ENCODE results near the gene ARHGAP4.
A peak's percentile ranks its signal among the peaks of the same experiment; 100 is the strongest.

Gene ARHGAP4

DNA sequence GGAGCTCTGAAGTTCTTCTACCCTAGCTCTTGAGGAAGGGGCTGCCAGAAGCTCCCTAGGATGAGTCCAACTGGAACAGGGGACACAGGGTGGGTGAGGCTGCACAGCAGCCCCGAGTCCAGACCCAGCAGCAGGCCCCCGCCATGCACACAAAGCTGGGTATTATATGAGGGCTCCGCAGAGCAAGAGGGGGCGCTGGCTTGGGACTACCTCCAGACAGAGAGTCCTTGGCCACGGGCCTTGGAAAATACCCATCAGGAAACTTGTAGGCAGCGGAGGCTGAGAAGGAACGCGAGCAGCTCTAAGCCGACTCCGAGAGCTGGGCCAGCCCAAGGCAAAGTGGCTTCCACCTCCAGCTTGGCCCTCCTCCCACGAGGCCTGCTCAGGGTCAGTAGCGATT is 37.5 kb upstream of the ARHGAP4 start:
- DNase-seq (ENCODE audit: low read depth) = no peak

DNA sequence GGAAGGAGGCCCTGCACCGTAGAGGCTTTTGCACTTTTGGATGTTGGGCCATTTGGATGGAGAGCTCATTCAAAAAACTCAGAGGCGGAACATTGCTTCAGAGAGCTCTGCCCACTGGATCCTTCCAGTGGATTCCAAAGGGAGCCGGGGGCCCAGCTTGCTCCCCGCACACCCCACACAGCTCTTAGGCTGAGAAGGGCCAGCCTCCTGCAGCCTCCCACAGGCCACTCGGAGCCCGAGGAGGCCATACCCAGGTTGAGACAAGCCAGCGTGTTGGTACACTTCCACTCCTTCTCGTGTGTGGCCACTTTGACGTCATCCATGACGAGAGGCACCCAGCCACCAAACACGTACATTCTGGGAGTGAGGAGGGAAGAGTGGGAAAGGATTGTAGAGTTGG is 35.2 kb upstream of the ARHGAP4 start:
- DNase-seq (ENCODE audit: low read depth) = no peak

DNA sequence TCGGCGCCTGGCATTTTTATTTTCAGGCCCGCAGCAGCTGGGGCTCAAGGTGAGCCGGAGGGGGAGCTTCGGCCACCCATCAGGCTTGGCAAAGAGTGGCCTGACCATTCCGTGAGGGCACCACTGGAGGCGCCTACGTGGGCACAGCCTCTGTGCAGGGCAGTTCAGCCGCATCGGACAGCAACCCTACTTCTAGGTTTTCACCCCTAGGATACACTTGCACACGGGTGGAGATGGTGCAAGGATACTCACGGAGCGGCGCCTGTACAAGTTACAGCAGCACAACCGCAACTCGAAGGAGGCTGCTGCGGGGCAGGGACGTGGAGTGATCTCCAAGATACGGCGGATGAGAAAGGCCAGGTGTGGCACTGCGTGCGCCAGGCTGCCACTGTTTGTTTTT is 34.7 kb upstream of the ARHGAP4 start:
- DNase-seq (ENCODE audit: low read depth) = no peak

- no peak for DNase-seq (ENCODE audit: low read depth)
These were observed 34.0 kb upstream of the ARHGAP4 start for GRCh38 chrX:153960077-153960476.

GRCh38 chrX:153959649-153960048 is 33.6 kb upstream of the ARHGAP4 start:
- no peak for DNase-seq (ENCODE audit: low read depth)

- no peak for DNase-seq (ENCODE audit: low read depth)
These were observed 32.5 kb upstream of the ARHGAP4 start for GRCh38 chrX:153958605-153959004.

GRCh38 chrX:153957224-153957623 is 31.2 kb upstream of the ARHGAP4 start:
- DNase-seq (ENCODE audit: low read depth) = no peak

DNA sequence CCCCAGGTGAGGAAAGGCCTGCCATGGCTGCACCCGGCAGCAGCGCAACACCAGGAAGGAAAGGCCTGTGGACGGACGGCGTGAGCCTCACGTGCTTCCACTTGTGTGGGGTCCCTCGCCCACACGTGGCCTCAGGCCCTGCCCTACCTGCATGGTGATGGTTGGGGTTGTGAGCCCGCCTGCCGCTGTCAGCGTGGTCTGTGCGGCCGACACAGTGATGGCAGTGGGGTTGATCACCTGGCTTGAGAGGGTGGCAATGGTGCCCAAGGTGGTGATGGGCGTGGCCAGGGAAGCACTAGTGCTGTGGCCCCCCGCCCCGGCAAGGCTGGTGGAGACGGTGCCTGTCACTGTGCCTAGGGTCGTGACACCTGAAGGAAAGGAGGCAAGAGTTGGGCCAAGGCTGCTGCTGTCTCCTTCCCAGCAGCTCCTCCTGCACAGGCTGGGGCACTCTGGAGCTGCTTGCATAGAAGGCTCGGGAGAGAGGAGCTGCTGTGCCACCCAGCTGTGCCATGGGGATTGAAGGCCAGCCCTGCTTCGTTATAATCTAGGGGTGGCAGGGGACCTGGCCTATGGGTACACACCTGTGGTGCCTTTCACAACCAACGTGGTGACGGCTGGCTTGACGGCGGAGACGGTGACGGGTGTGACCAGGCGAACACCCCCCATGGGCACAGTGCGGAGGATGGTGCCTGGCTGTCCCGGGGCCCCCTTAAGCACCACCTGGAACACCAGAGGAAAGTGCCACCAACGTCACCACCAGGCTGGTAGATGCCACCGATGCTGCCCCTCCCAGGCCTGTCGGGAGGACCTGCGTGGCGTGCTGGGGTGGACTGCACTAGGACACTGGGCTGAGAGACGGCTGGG is 30.2 kb upstream of the ARHGAP4 start:
- DNase-seq (ENCODE audit: low read depth) = no peak

GRCh38 chrX:153955228-153955732 is 29.2 kb upstream of the ARHGAP4 start:
- no peak for DNase-seq (ENCODE audit: low read depth)

DNA sequence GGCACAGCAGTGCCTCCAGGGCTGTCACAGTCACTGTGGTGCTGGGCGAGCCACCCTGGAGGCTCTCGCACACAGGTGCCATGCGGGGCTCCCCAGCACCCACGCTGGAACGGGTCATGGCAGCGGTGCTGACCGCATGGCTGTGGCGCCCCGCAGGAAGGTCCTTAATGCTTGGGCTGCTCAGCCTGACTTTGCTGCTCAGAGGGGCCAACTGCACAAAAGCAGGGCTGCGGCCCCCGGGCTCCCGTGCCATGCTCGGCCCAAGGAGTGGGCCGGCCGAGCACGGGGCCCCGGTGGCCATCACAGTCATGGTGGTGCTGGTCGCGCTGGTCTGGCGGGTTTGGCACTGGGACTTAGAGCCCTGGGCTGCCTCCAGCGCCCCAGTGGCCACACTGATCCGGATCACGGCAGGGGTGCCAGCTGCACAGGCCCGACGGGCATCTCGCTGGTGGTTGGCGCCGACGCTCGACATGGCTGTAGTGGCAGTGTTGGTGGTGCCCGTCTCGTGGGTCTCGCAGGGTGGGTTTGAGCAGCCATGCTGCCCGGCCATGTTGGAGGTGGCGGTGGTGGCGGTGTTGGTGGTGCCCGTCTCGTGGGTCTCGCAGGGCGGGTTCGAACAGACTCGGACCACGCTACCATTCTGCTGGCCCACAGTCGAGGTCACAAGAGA is 28.6 kb upstream of the ARHGAP4 start:
- DNase-seq (ENCODE audit: low read depth) = no peak

DNA sequence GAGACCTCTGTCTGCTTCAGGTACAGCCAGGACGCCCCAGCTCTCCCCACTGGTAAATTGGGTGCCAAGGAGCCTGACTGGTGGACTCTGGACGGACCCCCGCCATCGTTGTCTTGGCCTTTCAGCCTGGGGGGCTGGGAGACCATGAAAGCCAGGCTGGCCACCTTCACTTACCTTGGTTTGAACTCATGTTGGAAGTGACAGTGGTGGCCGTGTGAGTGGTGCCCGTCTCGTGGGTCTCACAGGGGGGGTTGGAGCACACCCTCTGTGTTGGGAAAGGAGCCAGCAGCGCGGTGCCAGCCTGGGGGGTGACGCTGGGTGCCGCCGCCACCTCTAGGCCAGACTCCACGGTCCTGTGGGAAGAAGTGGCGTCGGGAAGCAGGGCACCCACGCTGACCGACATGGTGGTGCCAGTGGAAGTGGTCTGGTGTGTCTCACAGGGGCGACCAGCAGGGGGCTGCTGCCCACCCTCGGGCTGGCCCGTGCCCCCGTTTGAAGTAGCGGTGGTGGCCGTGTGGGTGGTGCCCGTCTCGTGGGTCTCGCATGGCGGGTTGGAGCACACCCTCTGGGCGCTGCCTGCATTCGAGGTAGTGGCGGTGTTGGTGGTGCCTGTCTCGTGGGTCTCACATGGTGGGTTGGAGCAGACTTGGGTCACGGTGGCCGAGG is 28.0 kb upstream of the ARHGAP4 start:
- DNase-seq (ENCODE audit: low read depth) = no peak

DNA sequence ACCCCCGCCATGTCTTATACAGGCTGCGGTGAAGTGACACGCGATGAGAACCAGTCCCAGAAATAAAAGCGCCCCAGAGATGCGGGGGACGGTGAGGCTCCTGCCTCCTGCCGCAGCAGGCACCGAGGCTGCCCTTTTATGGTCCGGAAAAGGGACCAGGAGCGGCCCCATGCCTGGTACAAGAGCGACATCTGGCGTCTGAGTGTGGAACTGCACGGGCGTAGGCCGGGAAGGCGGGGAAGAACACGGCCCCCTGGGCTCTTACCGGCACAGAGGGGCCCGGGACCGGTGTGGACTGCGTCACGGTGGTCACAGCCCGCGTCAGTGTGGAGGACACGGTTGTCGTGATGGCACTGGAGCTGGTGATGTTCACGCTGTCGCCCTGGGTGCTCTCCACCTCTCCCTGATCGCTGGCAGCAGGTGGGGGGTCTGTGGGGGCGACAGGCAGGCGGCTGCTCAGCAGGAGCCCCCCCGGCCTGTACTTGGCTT is 27.3 kb upstream of the ARHGAP4 start:
- DNase-seq (ENCODE audit: low read depth) = peak; percentile 34

- no peak for DNase-seq (ENCODE audit: low read depth)
These were observed 26.4 kb upstream of the ARHGAP4 start for GRCh38 chrX:153952373-153953026.

DNA sequence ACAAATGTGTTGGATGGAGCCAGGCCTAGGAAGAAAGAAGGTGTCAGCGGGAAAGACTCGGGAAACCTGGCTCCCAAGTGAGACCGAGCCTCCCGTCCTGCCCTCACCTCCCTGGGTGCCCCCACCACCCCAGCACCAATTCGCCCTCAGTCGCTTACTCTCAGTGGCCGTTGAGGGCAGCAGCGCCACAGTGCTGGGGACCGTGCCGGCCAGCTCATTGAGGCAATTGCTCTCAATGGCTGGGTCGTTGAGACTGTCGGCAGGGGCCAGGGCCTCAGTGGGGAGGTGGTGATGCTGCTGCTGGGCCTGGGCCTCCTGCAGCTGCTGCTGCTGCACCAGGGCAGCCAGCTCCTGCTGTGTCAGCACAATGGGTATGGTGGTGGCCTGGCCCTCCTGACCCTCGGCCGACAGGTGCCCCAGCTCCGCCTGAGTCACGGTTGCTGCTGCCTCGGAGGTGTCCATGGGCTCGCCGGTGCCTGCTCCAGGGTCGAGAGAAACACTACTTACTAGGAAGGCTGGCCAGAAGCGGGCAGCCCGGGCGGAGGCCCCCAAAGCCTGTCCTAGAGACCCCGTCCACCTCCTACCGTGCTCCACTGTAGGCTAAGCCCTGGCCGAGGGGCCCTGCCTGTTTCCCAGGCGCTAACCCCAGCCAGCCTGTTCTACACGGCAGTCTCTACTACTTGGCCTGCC is 25.8 kb upstream of the ARHGAP4 start:
- DNase-seq (ENCODE audit: low read depth) = no peak

DNA sequence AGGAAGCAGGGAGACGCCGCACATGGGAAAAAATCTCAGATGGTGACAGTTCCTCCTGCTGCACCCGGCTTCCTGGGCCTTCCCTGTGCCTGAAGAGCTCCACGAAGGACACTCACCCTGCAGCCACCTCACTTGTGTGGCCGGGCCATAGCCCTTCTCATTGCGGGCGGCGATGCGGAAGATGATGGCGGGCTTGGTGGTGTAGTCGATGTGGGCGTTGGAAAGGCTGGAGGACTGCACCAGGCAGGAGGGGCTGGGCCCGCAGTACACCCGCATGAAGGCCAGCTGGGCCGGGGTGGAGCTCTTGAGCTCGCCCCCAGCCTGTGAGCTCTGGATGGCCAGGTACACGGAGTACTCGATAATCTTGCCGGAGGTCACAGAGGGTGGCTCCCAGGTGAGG is 24.1 kb upstream of the ARHGAP4 start:
- DNase-seq (ENCODE audit: low read depth) = no peak

DNA sequence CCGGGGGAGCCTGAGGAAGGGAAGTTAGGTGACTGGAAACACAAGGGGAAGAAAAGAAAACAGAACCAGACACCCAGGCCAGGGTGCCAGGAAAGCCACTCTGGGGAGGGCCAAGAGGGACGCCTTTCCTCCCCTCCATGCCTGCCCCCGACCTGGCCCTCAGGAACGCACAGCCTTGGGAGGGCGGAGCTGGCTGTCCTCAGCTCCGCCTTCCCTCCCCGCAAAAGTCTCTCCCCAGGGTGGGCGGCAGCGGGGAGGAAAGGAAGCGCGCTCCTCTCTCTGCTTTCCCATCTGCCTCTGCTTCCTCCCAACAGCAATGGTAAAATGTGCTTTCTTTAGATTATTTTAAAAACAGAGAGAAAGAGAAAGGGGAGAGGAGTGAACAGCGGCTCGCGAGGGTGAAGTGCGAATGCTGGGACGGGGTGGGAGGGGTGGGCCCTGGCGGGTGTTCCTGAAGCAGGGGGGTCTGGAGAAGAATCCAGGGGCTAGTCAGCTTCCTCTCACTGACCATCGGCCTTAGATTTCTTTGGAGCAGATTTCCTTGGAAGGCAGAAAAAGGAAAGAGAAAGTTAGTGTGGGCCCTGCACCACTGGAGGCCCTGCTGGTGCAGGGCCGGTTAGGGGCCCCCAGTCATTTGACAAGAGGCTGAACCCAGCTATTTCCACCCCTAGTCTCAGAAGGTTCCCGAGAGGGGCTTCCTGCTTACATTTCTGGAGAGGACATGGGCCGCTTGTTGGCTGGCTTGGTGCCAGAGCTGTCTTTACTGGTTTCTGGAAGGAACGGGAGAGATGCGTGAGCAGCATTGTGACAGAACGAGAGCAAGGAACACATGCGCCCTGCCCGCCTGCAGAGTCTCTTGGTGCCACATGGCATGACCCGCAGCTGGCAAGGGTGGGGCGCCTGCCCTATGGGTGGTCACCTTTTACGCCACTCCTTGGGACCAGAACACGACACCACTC is 23.1 kb upstream of the ARHGAP4 start:
- DNase-seq (ENCODE audit: low read depth) = no peak

DNA sequence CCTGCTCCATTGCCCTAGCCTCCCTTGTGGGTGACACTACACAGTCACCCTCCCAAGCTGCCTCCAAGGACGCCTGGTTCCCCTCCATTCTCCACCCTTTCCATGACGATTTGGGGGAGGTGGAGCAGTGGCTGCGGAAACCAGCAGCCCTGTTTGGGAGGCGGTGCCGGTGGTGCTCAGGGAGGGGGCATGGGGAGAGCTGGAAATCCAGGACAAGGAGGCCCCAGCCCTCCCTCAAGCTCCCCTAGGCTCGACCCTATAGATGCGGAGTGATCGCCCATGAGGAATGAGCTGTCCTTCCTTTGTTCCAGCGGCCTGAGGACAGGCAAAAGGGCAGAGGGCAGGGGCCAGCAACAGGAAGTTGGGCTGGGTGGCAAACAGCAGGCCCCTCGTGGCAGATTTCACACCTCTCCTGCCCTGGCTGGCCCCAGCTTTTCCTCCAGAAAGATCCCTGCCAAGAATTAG is 22.0 kb upstream of the ARHGAP4 start:
- DNase-seq (ENCODE audit: low read depth) = no peak

DNA sequence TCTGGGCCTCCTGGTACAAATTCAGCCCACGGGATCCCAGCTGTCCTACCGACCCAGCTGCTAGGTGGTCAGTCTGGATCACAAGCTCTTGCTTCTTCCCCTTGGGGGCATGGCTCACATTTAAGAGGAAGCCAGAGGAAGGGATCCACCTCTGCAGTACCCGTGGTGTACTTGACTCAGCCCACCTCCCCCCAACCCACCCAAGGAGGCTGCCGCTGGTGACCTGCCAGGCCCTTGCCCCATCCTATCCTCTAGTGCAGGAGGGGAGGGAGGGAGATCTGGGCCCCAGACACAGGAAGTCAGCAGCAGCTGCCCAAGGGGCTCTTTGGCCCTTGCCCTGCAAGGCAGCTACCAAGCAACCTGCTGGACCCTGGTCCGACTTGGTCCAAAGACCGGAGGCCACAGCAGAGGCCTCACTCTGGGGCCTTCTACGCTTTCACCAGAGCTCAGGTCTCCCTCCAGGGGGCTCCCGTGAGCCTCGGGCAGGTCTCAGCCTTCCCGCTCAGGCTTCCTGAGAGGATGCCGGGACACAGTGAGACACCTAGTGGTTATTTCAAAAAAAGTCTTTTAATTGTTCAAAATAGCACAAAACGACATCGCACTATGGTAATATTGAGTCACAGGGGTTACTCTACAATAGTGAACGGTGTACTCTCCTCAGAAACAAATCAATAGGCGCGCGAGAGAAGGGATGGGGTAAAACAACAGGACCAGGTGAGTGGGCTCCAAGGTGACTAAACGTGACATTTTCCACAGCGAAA is 21.1 kb upstream of the ARHGAP4 start:
- peak; percentile 75 for DNase-seq (ENCODE audit: low read depth)

All from iris pigment epithelial cell (primary cell).